NT2/D1 (cell line): ENCODE data around the gene RFC2.

ENCODE experiments used
- SUZ12 ChIP-seq: IDR thresholded peaks from 2 replicates; pipeline ENCODE4 v1.6.1; 2011; ENCODE audit not compliant: insufficient read length, insufficient read depth; ENCODE audit errors: extremely low read depth
- YY1 ChIP-seq: IDR thresholded peaks from 2 replicates; pipeline ENCODE4 v1.6.1; 2011; ENCODE audit not compliant: insufficient read length, insufficient read depth
- ZNF274 ChIP-seq: IDR thresholded peaks from 2 replicates; pipeline ENCODE4 v1.6.1; 2011; ENCODE audit warnings: mild to moderate bottlenecking, low read depth, low read length

- TF ChIP-seq ZNF274 (no peak), SUZ12 (no peak), YY1 (no peak)
Observed at GRCh38 chr7:74221713-74222112, 32.5 kb downstream of the RFC2 start.
